Measurements from ENCODE around the gene PDE10A.

The PDE10A gene

GRCh38 chr6:165662749-165663376 is at the start of gene PDE10A:
Gene PDE10A (minus strand): TSS chr6:165663241. CDS start chr6:165662811, 430 bp downstream.
- no peak for DNase-seq (ENCODE audit: low spot score)

- no peak for DNase-seq (ENCODE audit: low spot score)
Observed at GRCh38 chr6:165708985-165709576, 46.0 kb upstream of the PDE10A start.

GRCh38 chr6:165707067-165707853 is 44.2 kb upstream of the PDE10A start:
- DNase-seq (ENCODE audit: low spot score), result no peak

GRCh38 chr6:165705941-165706340 is 42.9 kb upstream of the PDE10A start:
- no peak for DNase-seq (ENCODE audit: low spot score)

GRCh38 chr6:165704045-165704748 is 41.2 kb upstream of the PDE10A start:
- no peak for DNase-seq (ENCODE audit: low spot score)

GRCh38 chr6:165702669-165703068 is 39.6 kb upstream of the PDE10A start:
- no peak for DNase-seq (ENCODE audit: low spot score)

GRCh38 chr6:165701564-165702354 is 38.7 kb upstream of the PDE10A start:
- DNase-seq (ENCODE audit: low spot score), result no peak

- DNase-seq (ENCODE audit: low spot score), result no peak
Observed at GRCh38 chr6:165701005-165701404, 38.0 kb upstream of the PDE10A start.

- DNase-seq (ENCODE audit: low spot score), result no peak
Observed at GRCh38 chr6:165698868-165699267, 35.8 kb upstream of the PDE10A start.

GRCh38 chr6:165697171-165697570 is 34.1 kb upstream of the PDE10A start:
- no peak for DNase-seq (ENCODE audit: low spot score)

GRCh38 chr6:165695722-165696515 is 32.9 kb upstream of the PDE10A start:
- DNase-seq (ENCODE audit: low spot score), result no peak

- no peak for DNase-seq (ENCODE audit: low spot score)
Observed at GRCh38 chr6:165694296-165694695, 31.3 kb upstream of the PDE10A start.

- no peak for DNase-seq (ENCODE audit: low spot score)
Observed at GRCh38 chr6:165692106-165692653, 29.1 kb upstream of the PDE10A start.

- DNase-seq (ENCODE audit: low spot score), result no peak
Observed at GRCh38 chr6:165689699-165690098, 26.7 kb upstream of the PDE10A start.

- DNase-seq (ENCODE audit: low spot score), result no peak
Observed at GRCh38 chr6:165686596-165687365, 23.7 kb upstream of the PDE10A start.

GRCh38 chr6:165685302-165685701 is 22.3 kb upstream of the PDE10A start:
- DNase-seq (ENCODE audit: low spot score), result no peak

GRCh38 chr6:165684333-165684732 is 21.3 kb upstream of the PDE10A start:
- DNase-seq (ENCODE audit: low spot score), result no peak

- no peak for DNase-seq (ENCODE audit: low spot score)
Observed at GRCh38 chr6:165680975-165681374, 17.9 kb upstream of the PDE10A start.

GRCh38 chr6:165679326-165679725 is 16.3 kb upstream of the PDE10A start:
- no peak for DNase-seq (ENCODE audit: low spot score)

- no peak for DNase-seq (ENCODE audit: low spot score)
Observed at GRCh38 chr6:165678904-165679303, 15.9 kb upstream of the PDE10A start.

Measured in RKO (cell line).